Cardiac muscle cell (in vitro differentiated cells and primary cell): Measurements from ENCODE around the gene TSPAN6. TPM values are rescaled to one million over a fixed set of nuclear protein-coding genes. Genes with fewer than 3 reads are reported as not detected.

Source experiments
- DNase-seq, 2 donors: peaks; one replicate each; pipeline versions ENCODE4 v3.0.0 to v3.0.0-alpha.2; 2010 to 2017; ENCODE audit warnings: low read depth in 1 of 2, low spot score in 1 of 2
- H3K27ac ChIP-seq: fragments of 200-600 bp; sonication (generic); 2 replicates; pipeline ENCODE4 v1.5.1; 2016
- H3K27me3 ChIP-seq: fragments of 200-600 bp; sonication (generic); 2 replicates; pipeline ENCODE4 v1.6.0; 2016; ENCODE audit warnings: control low read depth
- H3K36me3 ChIP-seq: fragments of 200-600 bp; sonication (generic); 2 replicates; pipeline ENCODE4 v1.5.1; 2016; ENCODE audit warnings: control low read depth
- H3K4me1 ChIP-seq: fragments of 200-600 bp; sonication (generic); 2 replicates; pipeline ENCODE4 v1.8.1; 2017; ENCODE audit warnings: low read depth, mild to moderate bottlenecking, mixed run types
- H3K4me3 ChIP-seq: fragments of 200-600 bp; sonication (generic); 2 replicates; pipeline ENCODE4 v1.5.1; 2016; ENCODE audit warnings: mild to moderate bottlenecking
- H3K9me3 ChIP-seq: fragments of 200-600 bp; sonication (generic); 2 replicates; pipeline ENCODE4 v1.5.1; 2017; ENCODE audit warnings: low read depth, mild to moderate bottlenecking, control low read depth
- CTCF ChIP-seq: IDR thresholded peaks from 2 replicates; pipeline ENCODE4 v1.5.1; 2012; ENCODE audit warnings: low read depth, mild to moderate bottlenecking, low read length
- polyA plus RNA-seq: library from polyadenylated mRNA; unstranded; fragments of >200 nt; fragmentation: Nextera tagmentation; extraction: Ambion mirVana; gene quantifications from 2 replicates; pipeline ENCODE4 v1.2.1, GENCODE V29; 2016
- total RNA-seq: library from RNA; depleted of rRNA; stranded (reverse); fragments of >200 nt; gene quantifications from 2 replicates; pipeline ENCODE4 v1.2.3, GENCODE V29; 2016

TSPAN6 gene
- total and polyA plus RNA-seq, 2 experiments from 2014 or later: 57.8 to 196 TPM

DNA sequence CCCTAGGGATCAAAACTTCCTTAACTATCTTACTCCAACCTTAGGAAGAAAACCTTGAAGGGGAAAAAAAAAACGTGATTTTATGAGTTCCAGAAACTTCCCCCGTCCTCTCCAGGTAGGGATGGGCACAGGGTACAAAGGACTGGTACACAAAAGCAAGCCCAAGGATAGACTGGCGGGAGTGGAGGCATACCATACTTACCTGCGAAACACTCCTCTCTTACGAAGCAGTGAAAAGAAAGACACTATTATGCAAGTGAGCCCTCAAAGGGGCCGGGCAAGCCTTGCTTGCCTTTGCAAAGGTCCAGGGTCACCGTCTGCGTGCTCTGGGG, 651 bp downstream of the TSPAN6 start:
- H3K36me3 ChIP-seq: peaks cover 8% of the 10 kb centered on the region
- no peaks in the 10 kb centered on the region for H3K27me3 ChIP-seq
- H3K27ac ChIP-seq: peak overlapping the region; percentile 83
- H3K4me3 ChIP-seq: peak overlapping the region; percentile 61
- DNase-seq: no peak
- TF ChIP-seq CTCF: no peak
- peaks cover 4% of the 10 kb centered on the region for H3K4me1 ChIP-seq
- H3K9me3 ChIP-seq: no peaks in the 10 kb centered on the region

GRCh38 chrX:100635040-100635439, 1.6 kb downstream of the TSPAN6 start:
- H3K27ac ChIP-seq: no peak overlapping the region
- H3K36me3 ChIP-seq: peaks cover 8% of the 10 kb centered on the region
- H3K9me3 ChIP-seq: no peaks in the 10 kb centered on the region
- no peak for TF ChIP-seq CTCF
- no peak for DNase-seq
- no peaks in the 10 kb centered on the region for H3K27me3 ChIP-seq
- peak overlapping the region; percentile 61 for H3K4me3 ChIP-seq
- peaks cover 4% of the 10 kb centered on the region for H3K4me1 ChIP-seq

DNA sequence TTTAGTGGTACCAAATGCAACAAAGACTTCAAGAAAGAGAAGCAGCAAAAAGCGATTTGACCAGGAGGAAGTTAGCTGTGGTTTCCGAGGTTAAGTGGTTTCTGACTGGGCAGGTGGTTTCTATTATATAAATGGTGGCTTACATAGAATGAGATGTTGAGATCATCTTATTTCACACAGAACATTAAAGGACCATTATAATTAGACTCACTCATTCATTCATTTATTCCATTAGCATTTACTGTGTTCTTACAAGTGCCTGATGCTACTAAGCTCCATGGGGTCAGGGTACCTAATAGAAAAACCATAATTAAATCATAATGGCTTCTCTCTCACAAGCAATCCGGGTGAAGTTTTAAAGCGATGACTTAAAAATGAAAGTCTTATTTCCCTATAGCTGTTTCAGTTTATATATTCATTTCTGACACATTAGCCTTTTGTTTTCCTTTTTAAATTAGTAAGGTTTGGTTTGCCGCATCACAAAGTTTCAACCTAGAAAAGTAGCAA, 10.6 kb downstream of the TSPAN6 start:
- H3K36me3 ChIP-seq: no peaks in the 10 kb centered on the region
- no peak overlapping the region for H3K27ac ChIP-seq
- no peaks in the 10 kb centered on the region for H3K9me3 ChIP-seq
- no peak overlapping the region for H3K4me3 ChIP-seq
- H3K27me3 ChIP-seq: no peaks in the 10 kb centered on the region
- H3K4me1 ChIP-seq: no peaks in the 10 kb centered on the region
- TF ChIP-seq CTCF: no peak
- DNase-seq: no peak

- Histone ChIP-seq H3K4me1 (no peaks in the 10 kb centered on the region), H3K4me3 (no peak overlapping the region), H3K9me3 (no peaks in the 10 kb centered on the region), H3K27ac (no peak overlapping the region), H3K36me3 (no peaks in the 10 kb centered on the region), H3K27me3 (no peaks in the 10 kb centered on the region)
- DNase-seq: no peak
- TF ChIP-seq CTCF: no peak
Observed at GRCh38 chrX:100623001-100623400, 13.6 kb downstream of the TSPAN6 start.

DNA sequence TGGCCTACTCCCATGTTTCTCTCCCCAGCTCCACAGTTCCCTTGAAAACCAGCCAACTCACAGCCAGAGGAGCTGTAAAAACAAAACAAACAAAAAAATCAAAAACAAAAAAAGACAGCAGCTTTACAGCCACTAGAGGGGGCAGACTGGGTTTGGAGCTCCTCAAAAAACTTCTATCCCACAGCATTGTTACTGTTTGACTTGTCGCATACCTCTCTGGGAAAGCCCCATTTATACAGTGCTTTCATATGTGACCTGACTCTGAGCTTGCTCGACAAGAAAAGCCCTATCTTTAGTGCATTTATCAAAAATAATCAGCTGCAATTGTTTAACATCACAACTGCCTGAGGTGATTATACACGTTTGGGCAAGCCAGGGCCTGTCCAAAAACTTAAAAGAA, 21.6 kb downstream of the TSPAN6 start:
- Histone ChIP-seq H3K36me3 (no peaks in the 10 kb centered on the region), H3K27me3 (no peaks in the 10 kb centered on the region), H3K4me1 (no peaks in the 10 kb centered on the region), H3K4me3 (no peak overlapping the region), H3K27ac (no peak overlapping the region), H3K9me3 (no peaks in the 10 kb centered on the region)
- peak; percentile 58 for TF ChIP-seq CTCF
- peak; percentile 46 to 80 for DNase-seq

GRCh38 chrX:100611951-100612350, 24.7 kb downstream of the TSPAN6 start:
- TF ChIP-seq CTCF: no peak
- H3K4me3 ChIP-seq: no peak overlapping the region
- H3K27me3 ChIP-seq: no peaks in the 10 kb centered on the region
- no peaks in the 10 kb centered on the region for H3K9me3 ChIP-seq
- no peak for DNase-seq
- no peaks in the 10 kb centered on the region for H3K4me1 ChIP-seq
- H3K27ac ChIP-seq: no peak overlapping the region
- H3K36me3 ChIP-seq: no peaks in the 10 kb centered on the region
